Astrocyte (in vitro differentiated cells and primary cell): ENCODE results near the gene ATP6V0B. TPM values are rescaled to one million over a fixed set of nuclear protein-coding genes. Genes with fewer than 3 reads are reported as not detected.
A peak's percentile ranks its signal among the peaks of the same experiment; 100 is the strongest.

Experiments used
- DNase-seq: peaks from one replicate; pipeline ENCODE4 v3.0.0-alpha.2; 2010; ENCODE audit warnings: low read depth
- FAIRE-seq: peaks from 2 replicates; lab custom pipeline; 2011; peaks lifted over from hg19 to GRCh38; lab: Jason Lieb, UNC
- H2AFZ ChIP-seq: 2 replicates; pipeline ENCODE4 v1.6.0; 2012; ENCODE audit warnings: low read depth, low read length, inconsistent platforms
- H3K27ac ChIP-seq: 2 replicates; pipeline ENCODE4 v1.5.1; 2011; ENCODE audit warnings: low read depth, low read length, inconsistent platforms
- H3K27me3 ChIP-seq: 2 replicates; pipeline ENCODE4 v1.6.0; 2011; ENCODE audit warnings: low read length, inconsistent platforms; ENCODE audit not compliant: insufficient read depth
- H3K36me3 ChIP-seq: 2 replicates; pipeline ENCODE4 v1.5.1; 2011; ENCODE audit warnings: low read length, inconsistent platforms; ENCODE audit not compliant: insufficient read depth
- H3K4me1 ChIP-seq: 2 replicates; pipeline ENCODE4 v1.5.1; 2011; ENCODE audit warnings: low read length, inconsistent platforms; ENCODE audit not compliant: insufficient read depth
- H3K4me2 ChIP-seq: 2 replicates; pipeline ENCODE4 v1.6.0; 2012; ENCODE audit warnings: low read length, inconsistent platforms
- H3K4me3 ChIP-seq: 2 replicates; pipeline ENCODE4 v1.5.1; 2011; ENCODE audit warnings: low read depth, mild to moderate bottlenecking, low read length, inconsistent platforms; ENCODE audit not compliant: insufficient read depth
- H3K79me2 ChIP-seq: 2 replicates; pipeline ENCODE4 v1.6.0; 2012; ENCODE audit warnings: mild to moderate bottlenecking, low read length, inconsistent platforms; ENCODE audit not compliant: insufficient read depth
- H3K9ac ChIP-seq: 2 replicates; pipeline ENCODE4 v1.6.0; 2012; ENCODE audit warnings: mild to moderate bottlenecking, low read length, inconsistent platforms
- H3K9me3 ChIP-seq: 2 replicates; pipeline ENCODE4 v1.5.1; 2012; ENCODE audit warnings: low read depth, mild to moderate bottlenecking, low read length, inconsistent platforms; ENCODE audit not compliant: insufficient read depth
- H4K20me1 ChIP-seq: 2 replicates; pipeline ENCODE4 v1.6.0; 2012; ENCODE audit warnings: low read length, inconsistent platforms; ENCODE audit not compliant: insufficient read depth
- H3K27ac Mint-ChIP-seq: one replicate; pipeline ENCODE4 v1.8.0; 2021; ENCODE audit warnings: mild to moderate bottlenecking, mixed read lengths; ENCODE audit not compliant: unreplicated experiment
- H3K27me3 Mint-ChIP-seq: one replicate; pipeline ENCODE4 v1.8.0; 2021; ENCODE audit warnings: low read depth, mixed read lengths; ENCODE audit not compliant: unreplicated experiment
- H3K36me3 Mint-ChIP-seq: one replicate; pipeline ENCODE4 v1.8.0; 2021; ENCODE audit warnings: low read depth, mixed read lengths; ENCODE audit not compliant: unreplicated experiment
- H3K4me1 Mint-ChIP-seq: one replicate; pipeline ENCODE4 v1.8.0; 2021; ENCODE audit warnings: low read depth, mixed read lengths; ENCODE audit not compliant: unreplicated experiment
- H3K4me3 Mint-ChIP-seq: one replicate; pipeline ENCODE4 v1.8.0; 2021; ENCODE audit warnings: mild to moderate bottlenecking, moderate library complexity, mixed read lengths; ENCODE audit not compliant: unreplicated experiment
- H3K9me3 Mint-ChIP-seq: one replicate; pipeline ENCODE4 v1.8.0; 2021; ENCODE audit warnings: mild to moderate bottlenecking, mixed read lengths; ENCODE audit not compliant: unreplicated experiment
- EZH2 ChIP-seq: IDR thresholded peaks from 2 replicates; pipeline ENCODE4 v1.6.1; 2012; ENCODE audit warnings: mild to moderate bottlenecking, low read length, inconsistent platforms; ENCODE audit not compliant: insufficient read depth
- total RNA-seq: library from RNA; stranded (reverse); gene quantifications from 2 replicates; pipeline ENCODE4 v1.2.1, GENCODE V29; 2021
- TF ChIP-seq, protein P1 (sequence below): IDR thresholded peaks from 2 replicates; pipeline ENCODE4 v1.5.1; 2011; ENCODE audit warnings: low read depth, mild to moderate bottlenecking, inconsistent platforms, low read length, moderate library complexity; ENCODE audit not compliant: insufficient read depth

Gene ATP6V0B
- total RNA-seq, 1 donor from 2014 or later = 175 TPM

DNA sequence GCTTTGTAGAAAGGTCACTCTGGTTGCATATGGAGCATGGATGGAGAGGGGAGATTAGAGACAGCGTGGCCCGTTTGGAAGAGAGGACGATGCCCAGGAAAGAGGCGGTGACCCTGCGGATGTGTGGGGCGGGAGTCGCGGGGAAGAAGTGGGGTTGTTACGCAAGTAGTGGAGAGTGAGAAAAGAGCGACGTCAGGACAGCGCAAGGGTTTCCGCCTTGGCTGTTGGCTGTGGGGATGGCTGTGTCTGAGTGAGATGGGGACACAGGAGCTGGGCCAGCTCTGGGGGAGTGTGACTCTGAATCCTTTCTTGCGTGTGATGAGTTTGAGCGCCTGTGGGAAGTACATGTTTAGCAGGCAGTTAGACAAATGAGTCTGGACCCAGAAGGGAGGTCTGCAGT, 8.0 kb downstream of the ATP6V0B start:
- H3K4me2 ChIP-seq = peak overlapping the region; percentile 28
- Mint-ChIP-seq H3K27ac (no peak overlapping the region), H3K4me3 (no peak overlapping the region), H3K36me3 (peaks cover 31% of the 10 kb centered on the region), H3K27me3 (no peaks in the 10 kb centered on the region), H3K9me3 (no peaks in the 10 kb centered on the region), H3K4me1 (peaks cover 34% of the 10 kb centered on the region)
- H3K36me3 ChIP-seq = peaks cover 4% of the 10 kb centered on the region
- no peak overlapping the region for H3K27ac ChIP-seq
- DNase-seq (no peak), FAIRE-seq (no peak)
- no peak for TF ChIP-seq EZH2
- TF ChIP-seq, protein P1, sequence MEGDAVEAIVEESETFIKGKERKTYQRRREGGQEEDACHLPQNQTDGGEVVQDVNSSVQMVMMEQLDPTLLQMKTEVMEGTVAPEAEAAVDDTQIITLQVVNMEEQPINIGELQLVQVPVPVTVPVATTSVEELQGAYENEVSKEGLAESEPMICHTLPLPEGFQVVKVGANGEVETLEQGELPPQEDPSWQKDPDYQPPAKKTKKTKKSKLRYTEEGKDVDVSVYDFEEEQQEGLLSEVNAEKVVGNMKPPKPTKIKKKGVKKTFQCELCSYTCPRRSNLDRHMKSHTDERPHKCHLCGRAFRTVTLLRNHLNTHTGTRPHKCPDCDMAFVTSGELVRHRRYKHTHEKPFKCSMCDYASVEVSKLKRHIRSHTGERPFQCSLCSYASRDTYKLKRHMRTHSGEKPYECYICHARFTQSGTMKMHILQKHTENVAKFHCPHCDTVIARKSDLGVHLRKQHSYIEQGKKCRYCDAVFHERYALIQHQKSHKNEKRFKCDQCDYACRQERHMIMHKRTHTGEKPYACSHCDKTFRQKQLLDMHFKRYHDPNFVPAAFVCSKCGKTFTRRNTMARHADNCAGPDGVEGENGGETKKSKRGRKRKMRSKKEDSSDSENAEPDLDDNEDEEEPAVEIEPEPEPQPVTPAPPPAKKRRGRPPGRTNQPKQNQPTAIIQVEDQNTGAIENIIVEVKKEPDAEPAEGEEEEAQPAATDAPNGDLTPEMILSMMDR = no peak
- no peak overlapping the region for H3K9ac ChIP-seq
- no peak overlapping the region for H2AFZ ChIP-seq
- H3K27me3 ChIP-seq = no peaks in the 10 kb centered on the region
- no peak overlapping the region for H3K4me3 ChIP-seq
- no peaks in the 10 kb centered on the region for H3K9me3 ChIP-seq
- peaks cover 28% of the 10 kb centered on the region for H3K4me1 ChIP-seq
- H4K20me1 ChIP-seq = peaks cover 68% of the 10 kb centered on the region
- H3K79me2 ChIP-seq = peaks cover 49% of the 10 kb centered on the region

DNA sequence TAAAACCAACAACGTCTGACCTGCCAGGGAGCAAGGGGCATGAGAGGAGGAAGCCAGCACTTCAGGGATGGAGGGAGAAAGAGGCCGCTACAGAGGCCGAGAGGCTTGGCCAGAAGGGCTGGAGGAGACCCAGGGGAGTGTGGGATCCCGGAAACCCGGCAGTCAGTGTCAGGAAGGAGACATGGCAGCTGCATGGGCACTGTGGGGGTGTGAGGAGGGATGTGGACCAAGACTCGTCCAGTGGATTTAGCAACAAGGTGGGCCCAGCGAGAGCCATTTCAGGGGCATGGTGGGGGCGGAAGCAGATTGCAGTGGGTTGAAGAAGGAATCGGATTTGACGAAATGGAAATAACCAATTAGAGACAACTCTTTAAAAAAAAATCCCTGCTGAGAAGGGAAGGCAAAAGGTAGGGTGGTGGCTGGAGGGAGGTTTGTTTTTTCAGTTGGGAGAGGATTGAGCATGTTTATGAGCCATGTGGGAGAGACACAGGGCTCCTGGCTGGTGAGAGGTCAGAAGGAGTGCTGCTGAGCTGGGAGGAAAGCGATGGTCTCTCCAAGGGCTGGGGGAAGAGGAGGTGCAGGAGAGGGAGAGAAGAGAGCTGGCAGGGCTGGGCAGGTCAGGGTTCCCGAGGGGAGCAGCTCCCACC, 8.6 kb downstream of the ATP6V0B start:
- Histone ChIP-seq H2AFZ (no peak overlapping the region), H3K4me2 (peak overlapping the region; percentile 28), H3K27ac (no peak overlapping the region), H3K9ac (no peak overlapping the region), H3K9me3 (no peaks in the 10 kb centered on the region), H3K36me3 (peaks cover 2% of the 10 kb centered on the region), H3K4me1 (peaks cover 23% of the 10 kb centered on the region), H3K27me3 (no peaks in the 10 kb centered on the region), H3K4me3 (no peak overlapping the region), H4K20me1 (peaks cover 63% of the 10 kb centered on the region), H3K79me2 (peaks cover 43% of the 10 kb centered on the region)
- H3K9me3 Mint-ChIP-seq = no peaks in the 10 kb centered on the region
- FAIRE-seq = no peak
- peaks cover 26% of the 10 kb centered on the region for H3K36me3 Mint-ChIP-seq
- DNase-seq = no peak
- no peak overlapping the region for H3K4me3 Mint-ChIP-seq
- H3K27ac Mint-ChIP-seq = peak overlapping the region; percentile 55
- H3K27me3 Mint-ChIP-seq = no peaks in the 10 kb centered on the region
- TF ChIP-seq EZH2 = no peak
- TF ChIP-seq, protein P1 = no peak
- peaks cover 28% of the 10 kb centered on the region for H3K4me1 Mint-ChIP-seq

DNA sequence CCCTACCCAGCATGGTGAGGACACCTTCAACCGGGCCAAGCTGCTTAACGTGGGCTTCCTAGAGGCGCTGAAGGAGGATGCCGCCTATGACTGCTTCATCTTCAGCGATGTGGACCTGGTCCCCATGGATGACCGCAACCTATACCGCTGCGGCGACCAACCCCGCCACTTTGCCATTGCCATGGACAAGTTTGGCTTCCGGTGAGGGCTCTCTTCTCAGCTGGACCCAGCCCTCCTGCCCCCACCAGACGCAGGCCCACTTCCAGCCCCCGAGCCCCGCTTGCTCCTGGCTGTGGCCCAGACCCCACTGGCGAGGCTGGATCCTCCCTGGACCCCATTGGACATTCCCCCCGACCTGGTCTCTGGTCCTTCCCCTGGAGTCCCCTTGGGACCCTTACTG, 10.1 kb downstream of the ATP6V0B start:
- peaks cover 25% of the 10 kb centered on the region for H3K4me1 Mint-ChIP-seq
- Histone ChIP-seq H3K4me1 (peaks cover 16% of the 10 kb centered on the region), H3K79me2 (peaks cover 35% of the 10 kb centered on the region), H3K27ac (no peak overlapping the region), H3K4me3 (no peak overlapping the region), H3K27me3 (no peaks in the 10 kb centered on the region), H3K36me3 (peaks cover 2% of the 10 kb centered on the region), H4K20me1 (peaks cover 59% of the 10 kb centered on the region), H2AFZ (no peak overlapping the region), H3K9ac (no peak overlapping the region), H3K9me3 (no peaks in the 10 kb centered on the region), H3K4me2 (no peak overlapping the region)
- no peak overlapping the region for H3K4me3 Mint-ChIP-seq
- DNase-seq = no peak
- H3K27ac Mint-ChIP-seq = no peak overlapping the region
- H3K27me3 Mint-ChIP-seq = no peaks in the 10 kb centered on the region
- FAIRE-seq = no peak
- TF ChIP-seq EZH2 = no peak
- TF ChIP-seq, protein P1 = no peak
- H3K9me3 Mint-ChIP-seq = no peaks in the 10 kb centered on the region
- peaks cover 26% of the 10 kb centered on the region for H3K36me3 Mint-ChIP-seq
